ENCODE data around the gene MYCN. TPM values are rescaled to one million over a fixed set of nuclear protein-coding genes. Genes with fewer than 3 reads are reported as not detected.
"Not testable (repeated sequence)": the region's sequence is repeated elsewhere in the genome, so short reads cannot be mapped to it uniquely, and the experiment has no call there.

The MYCN gene
- polyA plus RNA-seq (ENCODE audit: insufficient read length) = 5.5 TPM

DNA sequence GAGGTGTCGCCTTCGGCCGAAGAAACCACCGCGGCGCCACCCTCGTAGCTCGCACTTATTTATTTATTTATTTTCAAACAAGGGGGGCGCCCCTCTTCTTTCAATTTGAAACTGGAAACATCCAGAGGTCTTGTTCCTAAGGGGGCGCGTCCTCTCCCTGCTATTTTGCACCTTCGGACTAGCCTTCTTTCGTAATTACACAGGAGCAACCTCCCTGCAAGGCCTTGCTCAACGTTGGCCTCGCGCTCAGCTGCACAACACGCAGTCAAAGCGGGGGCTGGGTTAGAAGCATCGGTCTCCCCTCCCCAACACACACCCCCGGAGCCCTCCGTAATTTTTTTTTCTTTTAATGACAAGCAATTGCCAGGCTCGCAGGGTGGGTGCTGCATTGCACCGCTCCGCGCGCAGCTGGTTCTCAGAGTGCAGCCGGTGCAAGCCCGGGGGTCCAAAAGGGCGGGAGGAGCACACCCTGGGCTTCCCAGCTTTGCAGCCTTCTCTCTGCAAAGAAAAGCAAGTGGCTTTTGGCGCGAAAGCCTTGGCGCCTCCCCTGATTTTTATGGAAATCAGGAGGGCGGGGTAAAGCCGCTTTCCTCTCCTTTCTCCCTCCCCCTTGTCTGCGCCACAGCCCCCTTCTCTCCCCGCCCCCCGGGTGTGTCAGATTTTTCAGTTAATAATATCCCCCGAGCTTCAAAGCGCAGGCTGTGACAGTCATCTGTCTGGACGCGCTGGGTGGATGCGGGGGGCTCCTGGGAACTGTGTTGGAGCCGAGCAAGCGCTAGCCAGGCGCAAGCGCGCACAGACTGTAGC, at the start of gene MYCN:
Gene MYCN, plus strand, starts transcription at position 697 of the 807 bp plus-strand sequence. CDS start 1,515 bp downstream, outside the sequence.
- DNase-seq (ENCODE audit: low read depth) = peak; percentile 31

DNA sequence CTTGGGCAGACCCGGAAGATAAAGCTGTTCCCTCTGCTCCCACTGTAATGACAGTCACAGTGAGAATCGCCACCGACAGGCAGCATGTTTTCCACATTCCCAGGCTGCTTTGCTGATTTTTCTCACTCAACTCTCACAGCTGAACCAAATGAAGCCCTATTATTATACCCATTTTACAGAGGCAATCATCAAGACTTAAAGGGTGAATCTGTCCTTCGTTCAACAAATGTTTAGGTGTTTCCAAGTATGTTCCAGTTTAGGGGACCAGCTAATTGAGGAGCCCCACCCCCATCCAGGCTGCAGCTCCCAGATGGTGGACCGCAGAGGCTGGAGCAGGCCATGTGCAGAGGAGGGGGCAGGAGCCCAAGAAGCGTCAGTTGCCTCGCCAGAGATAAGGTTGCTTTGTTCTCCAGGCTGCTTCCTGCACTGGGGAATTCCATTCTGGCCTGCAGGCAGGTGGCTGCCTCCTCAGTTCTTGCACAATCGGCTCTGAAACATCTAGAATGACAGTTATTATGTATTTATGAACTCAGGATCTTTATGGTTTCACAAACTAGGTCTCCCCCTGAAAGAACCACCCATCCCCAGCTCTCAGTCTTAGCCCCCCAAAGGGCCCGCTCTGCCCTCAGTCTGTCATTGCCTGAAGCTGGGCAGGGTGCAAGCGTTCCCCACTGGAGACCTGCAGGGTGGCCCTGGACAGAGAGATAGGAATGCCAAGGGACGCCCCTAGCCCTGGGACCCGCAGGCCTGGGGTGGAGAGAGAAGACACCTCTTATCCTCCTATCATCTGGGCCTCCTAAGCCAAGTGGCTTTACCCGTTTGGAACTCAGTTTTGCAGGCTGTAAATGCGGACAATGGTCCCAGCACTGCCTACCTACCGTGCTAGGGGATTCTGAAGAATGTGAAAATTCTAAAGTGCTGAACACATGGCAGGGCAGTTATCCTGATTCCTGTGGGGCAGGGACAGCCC, 49.1 kb upstream of the MYCN start:
- DNase-seq (ENCODE audit: low read depth) = no peak

DNA sequence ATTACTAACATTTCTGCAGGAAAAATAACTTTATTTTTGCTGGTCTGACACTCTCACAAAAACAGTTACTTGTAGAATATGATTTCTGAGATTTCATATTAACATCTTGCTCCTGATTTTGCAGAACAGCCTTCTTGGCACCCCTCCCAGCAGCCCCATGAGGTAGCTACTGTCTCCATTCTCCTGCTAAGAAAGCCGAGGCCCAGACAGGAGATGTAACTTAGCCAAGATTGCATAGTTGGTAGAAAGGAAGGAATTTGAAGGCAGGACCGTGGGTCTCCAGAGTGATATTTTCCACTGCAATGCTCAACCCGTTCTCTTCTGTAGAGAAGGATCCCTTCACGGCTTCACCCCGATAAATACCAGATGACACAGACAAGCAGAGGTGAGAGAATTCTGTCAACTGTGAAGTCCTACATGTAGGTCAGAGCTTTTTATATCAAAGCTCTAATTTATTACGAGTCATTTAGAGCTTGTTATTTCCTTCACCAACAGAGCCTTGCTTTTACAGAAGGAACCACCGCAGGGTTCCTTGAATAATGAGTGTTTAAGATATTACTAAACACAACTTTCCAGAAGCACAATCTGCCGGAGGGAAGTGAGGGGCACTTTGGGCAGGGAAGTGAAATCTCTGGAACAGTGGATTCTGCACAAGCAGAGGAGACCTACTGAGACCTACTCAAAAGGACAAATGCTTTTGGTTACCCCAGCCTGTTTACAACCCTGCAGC, 48.0 kb upstream of the MYCN start:
- DNase-seq (ENCODE audit: low read depth) = no peak

DNA sequence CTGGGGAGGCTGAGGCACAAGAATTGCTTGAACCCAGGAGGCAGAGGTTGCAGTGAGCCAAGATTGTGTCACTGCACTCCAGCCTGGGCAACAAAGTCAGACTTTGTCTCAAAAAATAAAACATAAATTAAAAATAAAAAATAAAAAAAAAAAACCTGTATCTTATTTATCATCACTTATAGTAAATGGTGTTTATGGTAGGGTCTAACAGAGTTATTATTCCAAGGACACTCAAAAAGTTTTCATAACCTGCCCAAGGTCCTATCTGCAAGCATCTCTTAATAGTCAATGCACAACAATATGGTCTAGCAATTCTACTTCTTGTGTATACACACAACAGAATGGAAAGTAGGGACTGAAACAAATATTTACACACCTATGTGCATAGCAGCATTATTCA, 47.3 kb upstream of the MYCN start:
- DNase-seq (ENCODE audit: low read depth) = no peak

DNA sequence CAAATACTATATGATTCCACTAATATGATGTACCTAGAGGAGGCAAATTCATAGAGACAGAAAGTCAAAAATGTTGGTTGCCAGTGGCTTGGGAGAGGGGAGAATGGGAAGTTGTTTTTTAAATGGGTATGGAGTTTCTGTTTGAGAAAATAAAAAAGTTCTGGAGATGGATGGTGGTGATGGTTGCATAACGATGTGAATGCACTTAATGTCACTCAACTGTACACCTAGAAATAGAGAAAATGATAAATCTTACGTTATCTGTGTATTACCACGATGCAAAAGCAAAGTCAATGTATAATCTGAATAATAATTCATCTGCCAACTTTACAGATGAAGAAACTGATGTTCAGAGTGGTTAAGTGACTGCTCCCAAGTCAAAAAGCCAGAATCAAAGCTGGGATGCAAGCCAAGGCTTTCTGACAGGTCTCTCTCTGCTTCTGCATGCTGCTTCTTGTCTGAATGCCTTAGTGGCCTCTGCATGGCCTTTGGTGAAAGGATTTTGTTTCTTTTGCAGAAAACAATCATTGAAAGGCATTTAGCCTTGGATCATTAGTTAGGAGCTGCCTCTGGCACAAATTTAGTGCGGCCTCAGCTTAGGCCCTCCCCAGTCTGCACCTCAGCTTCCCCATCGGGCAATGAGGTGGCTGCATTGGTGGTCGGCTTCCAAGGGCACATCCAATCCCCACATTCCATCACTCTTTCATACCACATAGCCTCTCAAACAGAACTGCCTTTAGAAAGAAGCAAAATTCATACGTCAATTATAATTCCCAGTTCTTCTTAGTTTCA, 46.5 kb upstream of the MYCN start:
- no peak for DNase-seq (ENCODE audit: low read depth)

DNA sequence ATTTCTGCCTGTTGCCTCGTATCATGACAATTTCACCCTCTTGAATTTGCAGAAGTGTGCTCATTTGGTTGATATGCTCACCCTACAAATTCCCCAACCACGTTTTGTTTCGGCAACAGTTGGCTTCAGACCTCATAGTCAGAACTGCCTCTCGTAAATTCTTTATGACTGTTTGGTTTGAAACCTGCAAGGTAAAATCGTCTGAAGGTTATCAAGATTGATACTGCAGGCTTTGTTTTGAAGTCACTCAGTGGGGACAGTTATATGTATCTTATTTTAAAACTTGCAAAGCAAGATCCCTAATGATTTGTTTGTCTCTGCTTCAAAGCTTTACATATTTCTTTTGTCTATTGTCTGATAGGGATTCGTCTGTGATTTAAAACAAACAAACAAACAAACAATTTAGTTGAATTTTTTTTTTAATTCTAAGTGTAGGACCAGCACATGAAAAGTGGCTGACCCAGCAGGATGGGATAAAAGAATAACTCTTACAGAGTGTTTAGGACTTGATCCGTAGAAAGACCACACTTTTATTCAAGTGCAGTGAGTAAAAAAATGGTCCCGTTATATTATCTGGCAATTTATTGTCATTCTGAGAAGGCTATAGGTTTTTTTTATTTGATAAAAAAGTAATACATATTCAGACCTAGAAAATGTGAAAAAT, 45.7 kb upstream of the MYCN start:
- DNase-seq (ENCODE audit: low read depth) = no peak

DNA sequence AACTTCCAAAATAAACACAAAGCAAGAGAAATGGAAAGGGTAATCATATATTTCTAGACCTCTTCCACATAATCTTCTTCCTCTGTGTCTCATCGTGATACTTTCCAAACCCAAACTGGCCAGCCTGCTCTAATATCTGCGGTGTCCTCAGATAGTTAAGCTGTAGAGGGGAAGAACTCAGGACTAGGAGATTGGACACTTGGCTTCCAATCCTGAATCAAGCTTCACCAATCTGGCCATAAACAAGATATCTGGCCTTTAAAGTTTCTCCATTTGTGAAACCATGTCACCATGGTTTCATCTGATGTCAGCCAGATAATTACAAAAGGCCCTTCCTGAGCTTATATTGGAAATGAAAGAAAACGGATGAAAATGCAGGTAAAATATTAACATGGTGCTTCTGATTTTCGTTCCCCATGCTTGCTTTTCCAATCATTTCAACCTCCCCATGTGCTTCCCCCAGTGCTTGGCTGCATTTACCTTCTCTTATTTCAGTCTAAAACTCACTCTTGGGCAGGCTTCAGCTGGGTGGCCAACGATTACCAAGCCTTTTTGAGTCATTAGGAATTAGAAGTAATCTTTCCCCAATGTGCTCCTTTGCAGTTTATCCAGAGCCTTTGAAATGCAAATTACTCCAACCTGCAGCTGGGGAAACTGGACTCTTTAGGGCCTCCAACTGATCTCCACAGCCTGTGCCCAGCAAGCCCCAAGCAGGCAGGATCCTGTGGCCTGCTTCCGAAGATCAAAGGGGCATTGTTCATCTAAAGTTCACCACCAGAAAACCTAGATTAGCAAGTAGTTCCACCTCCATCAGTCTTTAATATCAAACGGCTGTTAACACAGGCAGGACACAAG, 44.5 kb upstream of the MYCN start:
- no peak for DNase-seq (ENCODE audit: low read depth)

DNA sequence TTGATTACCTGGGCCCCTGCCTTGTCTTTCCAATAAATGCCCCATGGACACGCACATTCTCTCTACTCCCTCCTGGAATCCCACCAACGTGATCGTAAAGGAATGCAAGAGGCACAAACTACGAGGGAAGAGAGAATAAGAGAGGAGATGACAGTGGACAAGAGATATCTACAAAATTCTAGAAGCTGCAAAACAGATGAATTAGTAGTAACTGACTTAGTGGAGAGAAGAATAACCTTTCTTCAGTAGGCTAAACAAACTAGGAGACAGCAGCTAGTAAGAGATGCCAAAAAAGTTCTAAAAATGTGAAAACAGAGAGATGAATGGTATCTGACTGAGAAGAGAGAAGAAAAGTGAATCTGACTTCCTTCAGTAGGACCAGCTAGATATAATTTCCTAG, 43.5 kb upstream of the MYCN start:
- no peak for DNase-seq (ENCODE audit: low read depth)

DNA sequence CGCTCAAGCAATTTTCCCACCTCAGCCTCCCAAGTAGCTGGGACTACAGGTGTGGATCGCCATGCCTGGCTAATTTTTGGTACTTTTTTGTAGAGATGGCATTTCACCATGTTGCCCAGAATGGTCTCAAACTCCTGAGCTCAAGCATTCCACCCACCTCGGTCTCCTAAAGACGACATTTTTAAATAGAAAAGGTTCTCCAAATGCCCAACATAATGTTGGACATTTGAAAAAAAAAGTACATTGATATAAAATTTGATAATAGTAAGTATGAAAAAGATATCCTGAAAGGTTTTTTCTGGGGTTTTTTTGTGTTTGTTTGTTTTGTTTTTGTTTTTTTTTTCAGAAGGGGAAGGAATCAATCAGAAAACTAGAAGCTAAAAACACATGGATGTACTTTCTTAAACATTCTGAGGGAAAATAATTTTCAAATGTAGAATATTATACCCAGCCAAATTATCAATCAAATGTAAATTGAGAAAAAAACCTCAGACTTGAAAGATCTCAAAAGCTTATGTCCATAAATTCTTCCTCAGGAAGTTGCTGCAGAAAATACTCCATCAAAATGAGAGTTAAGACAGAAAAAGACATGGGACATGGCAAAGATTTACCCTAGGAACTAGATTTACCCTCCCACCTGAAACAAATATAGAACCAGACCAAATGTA, 42.8 kb upstream of the MYCN start:
- no peak for DNase-seq (ENCODE audit: low read depth)

DNA sequence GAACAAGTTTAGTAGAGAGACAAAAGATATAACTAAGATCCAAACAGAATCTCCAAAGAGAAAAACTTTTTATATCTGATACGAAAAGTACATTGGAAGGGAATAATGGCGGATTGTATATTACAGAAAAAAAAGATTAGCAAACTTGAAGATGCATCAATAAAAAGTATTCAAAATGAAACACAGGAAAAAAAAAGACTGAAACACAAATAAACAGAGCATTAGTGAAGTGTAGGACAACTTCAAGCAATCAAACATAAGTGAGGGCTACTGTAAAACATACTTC, 41.1 kb upstream of the MYCN start:
- no peak for DNase-seq (ENCODE audit: low read depth)

DNA sequence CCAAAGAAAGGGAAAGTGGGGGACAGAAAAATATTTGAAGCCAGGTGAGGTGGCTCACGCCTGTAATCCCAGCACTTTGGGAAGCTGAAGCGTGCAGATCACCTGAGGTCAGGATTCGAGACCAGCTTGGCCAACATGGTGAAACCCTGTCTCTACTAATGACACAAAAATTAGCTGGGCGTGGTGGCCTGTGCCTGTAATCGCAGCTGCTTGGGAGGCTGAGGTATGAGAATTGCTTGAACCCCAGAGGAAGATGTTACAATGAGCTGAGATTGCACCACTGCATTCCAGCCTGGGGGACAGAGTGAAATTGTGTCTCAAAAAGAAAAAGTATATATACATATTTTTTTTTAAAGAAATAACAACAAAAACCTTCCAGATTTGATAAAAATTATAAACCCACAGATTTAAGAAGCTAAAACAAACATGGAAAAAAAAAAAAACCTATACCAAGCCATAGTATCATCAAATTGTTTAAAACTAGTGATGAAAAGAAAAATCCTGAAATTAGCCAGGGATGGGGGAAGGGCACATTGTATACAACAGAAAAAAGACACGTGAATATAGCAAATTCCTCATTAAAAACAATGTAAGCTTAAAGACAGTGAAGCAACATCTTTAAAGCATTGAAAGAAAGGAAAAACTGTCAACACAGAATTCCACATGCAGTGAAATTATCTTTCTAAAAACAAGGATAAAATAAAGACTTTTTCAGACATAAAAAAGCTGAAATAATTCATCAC, 40.4 kb upstream of the MYCN start:
- no peak for DNase-seq (ENCODE audit: low read depth)

DNA sequence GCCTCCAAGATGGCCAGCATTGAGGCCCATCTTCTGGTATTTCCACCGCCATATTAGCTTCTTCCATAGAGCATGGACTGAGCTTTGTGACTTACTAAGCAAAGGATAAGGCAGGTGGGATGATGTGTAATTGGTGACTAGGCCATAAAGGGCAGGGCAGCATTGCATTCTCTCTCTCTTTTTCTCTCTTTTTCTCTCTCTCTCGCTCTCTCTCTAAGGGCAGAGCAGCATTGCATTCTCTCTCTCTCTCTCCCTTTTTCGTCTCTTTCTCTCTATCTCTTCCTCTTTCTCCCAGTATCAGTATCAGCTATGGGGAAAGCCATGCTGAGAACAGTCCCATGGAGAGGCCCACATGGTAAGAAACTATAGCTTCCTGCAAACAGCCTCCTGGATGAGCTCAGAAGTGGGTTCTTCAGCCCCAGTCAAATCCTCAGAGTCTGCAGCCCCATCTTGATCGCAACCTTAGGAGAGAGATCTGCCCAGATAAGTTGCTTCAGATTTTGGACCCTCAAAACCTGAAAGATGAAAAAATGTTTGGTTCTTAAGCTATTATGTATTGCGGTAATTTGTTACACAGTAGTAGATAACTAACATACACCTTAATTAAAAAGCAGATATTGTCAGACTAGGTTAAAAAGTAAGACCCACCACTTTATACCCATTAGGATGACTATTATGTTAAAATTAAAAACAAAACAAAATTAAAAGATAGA, 39.1 kb upstream of the MYCN start:
- DNase-seq (ENCODE audit: low read depth) = no peak

DNA sequence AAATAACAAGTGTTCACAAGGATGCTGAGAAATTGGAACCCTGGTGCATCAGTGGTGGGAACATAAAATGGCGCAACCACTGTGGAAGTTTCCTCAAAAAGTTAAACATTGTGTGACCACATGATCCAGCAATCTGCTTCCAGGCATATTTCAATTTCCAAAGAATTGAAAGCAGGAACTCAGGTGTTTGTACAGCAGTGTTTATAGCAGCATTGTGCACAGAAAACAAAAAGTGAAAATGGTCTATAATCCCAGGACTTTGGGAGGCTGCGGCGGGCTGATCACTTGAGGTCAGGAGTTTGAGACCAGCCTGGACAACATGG, 38.6 kb upstream of the MYCN start:
- no peak for DNase-seq (ENCODE audit: low read depth)

DNA sequence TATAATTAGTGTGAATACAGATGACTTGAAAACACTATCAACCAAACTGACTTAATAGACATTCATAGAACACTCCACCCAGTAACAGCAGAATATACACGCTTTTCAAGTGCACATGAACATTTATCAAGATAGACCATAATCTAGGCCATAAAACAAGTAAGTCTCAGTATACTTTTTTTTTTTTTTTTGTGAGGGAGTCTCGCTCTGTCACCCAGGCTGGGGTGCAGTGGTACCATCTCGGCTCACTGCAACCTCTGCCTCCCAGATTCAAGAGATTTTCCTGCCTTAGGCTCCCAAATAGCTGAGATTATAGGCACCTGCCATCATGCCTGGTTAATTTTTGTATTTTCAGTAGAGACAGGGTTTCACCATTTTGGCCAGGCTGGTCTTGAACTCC, 36.4 kb upstream of the MYCN start:
- not testable (repeated sequence) for DNase-seq (ENCODE audit: low read depth)

DNA sequence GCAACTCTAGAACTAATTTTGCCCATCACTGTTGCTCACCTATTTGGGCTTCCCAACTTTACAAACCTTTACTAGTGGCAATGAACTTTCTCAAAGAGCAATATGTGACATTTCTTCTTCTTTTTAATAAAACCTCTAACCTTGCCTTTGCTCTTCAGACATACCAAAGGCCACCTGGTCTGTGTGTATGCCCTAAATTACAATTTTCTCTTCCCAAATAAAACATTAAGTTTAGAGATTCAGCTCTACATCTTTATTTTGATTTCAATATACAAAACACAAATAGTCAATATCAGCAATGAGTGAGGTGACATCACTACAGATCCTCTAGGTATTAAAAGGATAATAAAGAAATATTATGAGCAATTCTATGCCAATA, 35.1 kb upstream of the MYCN start:
- no peak for DNase-seq (ENCODE audit: low read depth)

DNA sequence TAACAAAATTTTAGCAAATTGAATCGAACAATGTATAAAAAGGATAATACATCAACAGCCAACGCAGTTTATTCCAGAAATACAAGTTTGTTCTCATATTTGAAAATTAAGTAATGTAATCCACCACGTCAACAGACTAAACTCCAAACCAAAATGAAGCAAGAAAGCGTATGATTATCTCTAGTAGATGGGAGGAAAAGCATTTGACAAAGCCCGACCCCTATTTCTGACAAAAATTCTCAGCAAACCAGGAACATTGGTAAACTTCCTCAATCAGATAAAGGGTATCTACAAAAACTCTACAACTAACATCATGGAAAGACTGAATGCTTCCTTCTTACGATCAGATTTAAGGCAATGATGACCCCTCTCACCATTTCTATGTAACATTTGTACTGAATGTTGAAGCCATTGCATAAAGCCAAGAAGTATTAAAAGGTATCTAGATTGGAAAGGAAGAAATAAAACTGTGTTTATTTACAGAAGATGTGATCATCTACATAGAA, 34.3 kb upstream of the MYCN start:
- no peak for DNase-seq (ENCODE audit: low read depth)

DNA sequence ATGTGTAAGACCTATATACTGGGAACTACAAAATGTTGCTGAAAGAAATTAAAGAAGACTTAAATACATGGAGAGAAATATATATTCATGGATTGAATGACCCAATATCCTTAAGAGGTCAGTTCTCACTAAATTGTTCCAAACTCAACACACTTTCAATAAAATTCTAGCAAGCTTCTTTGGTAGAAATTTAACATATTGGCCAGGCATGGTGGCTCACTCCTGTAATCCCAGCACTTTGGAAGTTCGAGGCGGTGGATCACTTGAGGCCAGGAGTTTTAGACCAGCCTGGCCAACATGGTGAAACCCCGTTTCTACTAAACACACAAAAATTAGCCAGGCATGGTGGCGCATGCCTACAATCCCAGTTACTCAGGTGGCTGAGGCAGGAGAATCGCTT, 33.6 kb upstream of the MYCN start:
- DNase-seq (ENCODE audit: low read depth) = no peak

All from forelimb muscle (tissue), 1 donor.